Thoracic aorta (tissue), 2 donors: ENCODE results near the gene ZNF574. TPM values are rescaled to one million over a fixed set of nuclear protein-coding genes. Genes with fewer than 3 reads are reported as not detected.

ENCODE experiments used
- ATAC-seq: fragments of 150-250 bp; one replicate; pipeline ENCODE4 v1.8.0; 2017; ENCODE audit warnings: low read depth; ENCODE audit not compliant: insufficient number of reproducible peaks, low FRiP score
- DNase-seq: peaks from one replicate; pipeline ENCODE4 v3.0.0-alpha.2; 2020; ENCODE audit warnings: low spot score
- H3K27ac ChIP-seq, 2 donors: fragments of 200-600 bp; sonication (generic); 1 replicate in 1 of 2; 2 replicates in 1 of 2; pipeline ENCODE4 v1.5.1; 2016; ENCODE audit warnings: mild to moderate bottlenecking in 2 of 2, moderate library complexity in 2 of 2
- H3K27me3 ChIP-seq: fragments of 200-600 bp; sonication (generic); replicated peaks from 2 replicates; pipeline ENCODE4 v1.6.0; 2016; ENCODE audit warnings: mild to moderate bottlenecking; ENCODE audit not compliant: insufficient read depth
- H3K36me3 ChIP-seq: fragments of 200-600 bp; sonication (generic); one replicate; pipeline ENCODE4 v1.5.1; 2016
- H3K4me1 ChIP-seq, 2 donors: fragments of 200-600 bp; sonication (generic); 1 replicate in 1 of 2; 2 replicates in 1 of 2; pipeline versions ENCODE4 v1.5.1 to v1.6.0; 2016; ENCODE audit warnings: low read depth in 2 of 2, mild to moderate bottlenecking in 1 of 2; ENCODE audit not compliant: control insufficient read depth in 1 of 2
- H3K4me3 ChIP-seq: fragments of 200-600 bp; sonication (generic); 2 replicates; pipeline ENCODE4 v1.5.1; 2016; ENCODE audit warnings: mild to moderate bottlenecking
- H3K9me3 ChIP-seq: fragments of 200-600 bp; sonication (generic); 2 replicates; pipeline ENCODE4 v1.5.1; 2016
- total RNA-seq, 2 donors: library from RNA; depleted of rRNA; stranded (reverse); fragments of >200 nt; gene quantifications; one replicate each; pipeline versions ENCODE4 v1.1.0 to v1.2.3, GENCODE V29; 2016
- TF ChIP-seq, protein P1 (sequence below): fragments of 200-600 bp; sonication (generic); IDR thresholded peaks from one replicate; pipeline ENCODE4 v1.5.1; 2019; ENCODE audit warnings: antibody characterized with exemption

Gene ZNF574
- total RNA-seq, 2 donors from 2014 or later: 20.4 to 24.2 TPM

DNA sequence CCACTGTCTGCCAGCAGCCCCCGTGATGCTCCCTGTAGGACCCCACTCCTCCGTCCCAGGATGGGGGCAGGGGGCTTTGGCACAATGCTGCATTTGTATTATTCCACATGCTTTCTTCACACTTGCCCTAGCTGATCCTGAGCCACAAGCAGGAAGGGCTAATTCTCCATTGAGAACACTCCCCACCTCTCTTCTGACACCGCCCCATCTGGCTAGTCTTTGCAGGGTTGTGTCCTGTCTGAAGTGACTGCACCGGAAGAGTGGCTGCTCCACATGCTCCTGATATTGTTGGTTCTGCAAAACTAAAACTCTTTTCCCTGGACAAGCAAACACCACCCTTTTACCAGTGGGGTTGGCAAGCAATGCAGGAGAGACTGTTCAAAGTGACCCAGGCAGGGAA is 18.0 kb downstream of the ZNF574 start:
- TF ChIP-seq, protein P1, sequence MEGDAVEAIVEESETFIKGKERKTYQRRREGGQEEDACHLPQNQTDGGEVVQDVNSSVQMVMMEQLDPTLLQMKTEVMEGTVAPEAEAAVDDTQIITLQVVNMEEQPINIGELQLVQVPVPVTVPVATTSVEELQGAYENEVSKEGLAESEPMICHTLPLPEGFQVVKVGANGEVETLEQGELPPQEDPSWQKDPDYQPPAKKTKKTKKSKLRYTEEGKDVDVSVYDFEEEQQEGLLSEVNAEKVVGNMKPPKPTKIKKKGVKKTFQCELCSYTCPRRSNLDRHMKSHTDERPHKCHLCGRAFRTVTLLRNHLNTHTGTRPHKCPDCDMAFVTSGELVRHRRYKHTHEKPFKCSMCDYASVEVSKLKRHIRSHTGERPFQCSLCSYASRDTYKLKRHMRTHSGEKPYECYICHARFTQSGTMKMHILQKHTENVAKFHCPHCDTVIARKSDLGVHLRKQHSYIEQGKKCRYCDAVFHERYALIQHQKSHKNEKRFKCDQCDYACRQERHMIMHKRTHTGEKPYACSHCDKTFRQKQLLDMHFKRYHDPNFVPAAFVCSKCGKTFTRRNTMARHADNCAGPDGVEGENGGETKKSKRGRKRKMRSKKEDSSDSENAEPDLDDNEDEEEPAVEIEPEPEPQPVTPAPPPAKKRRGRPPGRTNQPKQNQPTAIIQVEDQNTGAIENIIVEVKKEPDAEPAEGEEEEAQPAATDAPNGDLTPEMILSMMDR: no peak
- Histone ChIP-seq H3K27ac (no peak overlapping the region), H3K27me3 (no peaks in the 10 kb centered on the region), H3K4me1 (peaks cover 0 to 5% of the 10 kb centered on the region in 2 donors), H3K4me3 (no peak overlapping the region), H3K36me3 (no peaks in the 10 kb centered on the region), H3K9me3 (no peaks in the 10 kb centered on the region)
- ATAC-seq (no peak), DNase-seq (no peak)

DNA sequence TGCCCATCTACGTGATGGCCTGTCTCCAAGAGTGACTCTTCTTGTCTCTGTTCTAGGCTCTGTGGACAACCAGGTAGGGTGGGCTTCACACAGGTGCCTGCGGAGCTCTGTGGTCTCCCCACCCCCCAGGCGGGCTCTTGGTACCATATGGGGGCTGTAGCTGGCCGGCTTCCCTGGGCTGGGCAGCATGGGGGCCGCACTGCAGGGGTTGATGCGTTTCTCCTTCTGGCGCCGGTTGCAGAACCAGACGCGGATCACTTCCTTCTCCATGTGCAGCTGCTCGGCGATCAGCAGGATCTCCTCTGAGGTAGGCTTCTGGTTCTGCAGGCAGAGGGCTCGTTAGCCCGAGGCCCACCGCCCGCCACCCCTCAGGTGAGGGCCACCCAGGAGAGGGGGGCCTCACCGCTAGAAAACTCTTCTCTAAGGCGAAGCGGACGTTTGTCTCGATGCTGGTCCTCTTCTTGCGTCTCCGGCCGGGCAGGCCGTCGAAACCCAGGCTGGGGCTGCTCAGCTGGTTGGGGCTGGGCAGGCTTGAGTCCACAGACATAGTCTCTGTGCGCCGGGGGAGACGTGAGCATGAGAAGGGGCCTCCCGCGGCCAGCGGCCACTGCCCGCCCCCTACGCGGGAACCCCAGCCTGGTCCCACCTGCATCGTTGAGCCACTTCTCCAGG is 19.3 kb downstream of the ZNF574 start:
- DNase-seq: no peak
- TF ChIP-seq, protein P1: no peak
- Histone ChIP-seq H3K27ac (no peak overlapping the region), H3K27me3 (no peaks in the 10 kb centered on the region), H3K36me3 (no peaks in the 10 kb centered on the region), H3K4me1 (no peaks in the 10 kb centered on the region), H3K4me3 (no peak overlapping the region), H3K9me3 (no peaks in the 10 kb centered on the region)
- ATAC-seq: no peak

DNA sequence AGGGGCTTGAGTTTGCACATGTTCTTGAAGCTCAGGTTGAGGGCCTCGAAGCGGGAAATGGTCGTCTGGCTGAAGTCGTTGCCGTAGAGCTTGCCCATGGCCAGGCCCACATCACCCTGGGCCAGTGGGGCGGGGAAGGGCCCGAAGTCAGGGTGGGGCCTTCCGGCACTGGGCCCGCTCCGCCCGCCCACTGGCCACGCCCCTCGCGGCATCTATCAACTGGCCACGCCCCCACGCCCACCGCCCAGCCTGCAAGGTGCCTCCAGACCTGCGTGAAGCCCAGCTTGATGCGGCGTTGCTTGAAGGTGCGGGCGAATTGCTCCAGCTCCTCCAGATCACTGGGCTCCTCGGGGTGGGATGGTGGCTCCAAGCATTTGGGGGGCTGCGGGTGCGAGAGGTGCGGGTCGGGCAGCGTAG is 19.9 kb downstream of the ZNF574 start:
- Histone ChIP-seq H3K9me3 (no peaks in the 10 kb centered on the region), H3K36me3 (no peaks in the 10 kb centered on the region), H3K4me1 (no peaks in the 10 kb centered on the region), H3K27ac (no peak overlapping the region), H3K4me3 (no peak overlapping the region), H3K27me3 (no peaks in the 10 kb centered on the region)
- ATAC-seq (no peak), DNase-seq (no peak)
- TF ChIP-seq, protein P1: no peak

DNA sequence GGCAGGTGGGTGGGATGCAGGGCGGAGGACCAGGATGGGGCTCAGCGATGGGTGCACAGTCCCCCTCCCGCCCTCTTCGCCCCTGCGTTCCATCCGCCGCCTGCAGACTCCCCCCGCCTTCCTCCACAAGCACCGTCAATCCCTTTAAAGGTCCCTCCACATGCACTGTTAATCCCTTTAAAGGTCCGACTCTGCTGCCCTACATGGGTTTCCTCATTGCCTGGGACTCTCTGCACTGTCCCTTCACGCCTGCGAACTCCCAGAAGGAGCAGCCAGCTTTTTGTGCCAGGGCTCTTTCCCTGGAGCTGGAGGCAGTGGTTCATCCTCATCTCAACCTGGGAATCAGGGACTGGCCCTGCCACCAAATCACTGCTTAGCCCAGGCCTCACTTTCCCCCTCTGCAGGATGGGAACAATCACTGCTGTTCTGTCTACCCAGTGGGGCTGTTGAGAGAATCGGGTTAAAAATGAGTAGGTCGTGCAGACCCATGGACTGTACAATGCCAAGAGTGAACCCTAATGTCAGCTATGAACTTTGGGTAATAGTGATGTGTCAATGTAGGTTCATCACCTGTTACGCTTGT is 20.4 kb downstream of the ZNF574 start:
- no peak for ATAC-seq
- no peak overlapping the region for H3K27ac ChIP-seq

DNA sequence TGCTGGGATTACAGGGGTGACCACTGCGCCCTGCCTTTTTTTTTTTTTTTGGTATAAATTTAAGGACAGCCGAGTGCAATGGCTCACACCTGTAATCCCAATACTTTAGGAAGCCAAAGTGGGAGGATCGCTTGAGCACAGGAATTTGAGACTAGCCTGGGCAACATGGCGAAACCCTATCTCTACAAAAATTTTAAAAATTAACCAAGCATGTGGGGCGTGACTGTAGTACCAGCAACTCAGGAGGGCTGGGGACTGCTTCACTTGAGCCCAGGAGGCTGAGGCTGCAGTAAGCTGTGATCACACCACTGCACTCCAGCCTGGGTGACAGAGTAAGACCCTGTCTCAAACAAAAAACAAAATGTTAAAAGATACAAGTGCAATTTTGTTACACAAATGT is 21.5 kb downstream of the ZNF574 start:
- H3K4me1 ChIP-seq: no peaks in the 10 kb centered on the region
- no peak for ATAC-seq
- no peaks in the 10 kb centered on the region for H3K9me3 ChIP-seq
- no peak overlapping the region for H3K4me3 ChIP-seq
- TF ChIP-seq, protein P1: no peak
- no peak for DNase-seq
- no peak overlapping the region for H3K27ac ChIP-seq
- H3K27me3 ChIP-seq: no peaks in the 10 kb centered on the region
- H3K36me3 ChIP-seq: no peaks in the 10 kb centered on the region

More for the DNA sequence above, 20.4 kb downstream of the ZNF574 start:
- TF ChIP-seq, protein P1: no peak
- no peaks in the 10 kb centered on the region for H3K36me3 ChIP-seq
- H3K4me3 ChIP-seq: no peak overlapping the region
- H3K4me1 ChIP-seq: no peaks in the 10 kb centered on the region
- no peaks in the 10 kb centered on the region for H3K9me3 ChIP-seq
- DNase-seq: no peak
- H3K27me3 ChIP-seq: no peaks in the 10 kb centered on the region
